Thyroid gland (tissue), 4 donors: ENCODE results near the gene LGALS16. TPM values are rescaled to one million over a fixed set of nuclear protein-coding genes. Genes with fewer than 3 reads are reported as not detected.

ENCODE experiments used
- DNase-seq, 2 donors: peaks; one replicate each; pipeline ENCODE4 v3.0.0-alpha.2; 2019
- H3K27ac ChIP-seq, 3 donors: fragments of 200-600 bp; sonication (generic); 1 replicate in 2 of 3; 2 replicates in 1 of 3; pipeline ENCODE4 v1.5.1; 2016 to 2019; ENCODE audit warnings: mild to moderate bottlenecking in 1 of 3, moderate library complexity in 1 of 3
- H3K27me3 ChIP-seq: fragments of 200-600 bp; sonication (generic); one replicate; pipeline ENCODE4 v1.5.1; 2019
- H3K36me3 ChIP-seq, 2 donors: fragments of 200-600 bp; sonication (generic); one replicate each; pipeline ENCODE4 v1.5.1; 2016 to 2019
- H3K4me1 ChIP-seq, 2 donors: fragments of 200-600 bp; sonication (generic); one replicate each; pipeline ENCODE4 v1.5.1; 2017 to 2019
- H3K4me3 ChIP-seq, 3 donors: fragments of 200-600 bp; sonication (generic); replicated peaks in 1 of 3; 1 replicate in 2 of 3; 2 replicates in 1 of 3; pipeline ENCODE4 v1.5.1; 2016; ENCODE audit warnings: mild to moderate bottlenecking in 1 of 3
- H3K9me3 ChIP-seq: fragments of 200-600 bp; sonication (generic); one replicate; pipeline ENCODE4 v1.5.1; 2017
- POLR2A ChIP-seq, 2 donors: fragments of 450-650 bp; IDR thresholded peaks; one replicate each; pipeline ENCODE4 v1.6.1; 2017; ENCODE audit warnings: antibody characterized with exemption in 2 of 2, mild to moderate bottlenecking in 2 of 2, moderate library complexity in 1 of 2
- WGBS, 2 donors: methylation state at CpG; one replicate each; pipeline ENCODE4 v1.1.5; 2017; 5-methylcytosine and 5-hydroxymethylcytosine counted together
- intact Hi-C: fragments of 100-400 bp; cut with DNase I; formaldehyde crosslinking; loops from one replicate; pipeline ENCODE4 v1.15.1; 2023
- total RNA-seq, 4 donors: library from RNA; depleted of rRNA; stranded (reverse); fragments of >200 nt; gene quantifications; one replicate each; pipeline ENCODE4 v1.2.3, GENCODE V29; 2016
- TF ChIP-seq, protein P1 (sequence below), 6 experiments: fragments of 200-600 bp in 3 of 6; fragments of 450-650 bp in 3 of 6; sonication (generic) in 3 of 6; IDR thresholded peaks; one replicate each; pipeline ENCODE4 v1.5.1; 2016 to 2019; ENCODE audit warnings: antibody characterized with exemption in 6 of 6, mild to moderate bottlenecking in 2 of 6, inconsistent platforms in 1 of 6, moderate library complexity in 1 of 6

LGALS16 gene
- total RNA-seq, 4 donors from 2014 or later = not detected

DNA sequence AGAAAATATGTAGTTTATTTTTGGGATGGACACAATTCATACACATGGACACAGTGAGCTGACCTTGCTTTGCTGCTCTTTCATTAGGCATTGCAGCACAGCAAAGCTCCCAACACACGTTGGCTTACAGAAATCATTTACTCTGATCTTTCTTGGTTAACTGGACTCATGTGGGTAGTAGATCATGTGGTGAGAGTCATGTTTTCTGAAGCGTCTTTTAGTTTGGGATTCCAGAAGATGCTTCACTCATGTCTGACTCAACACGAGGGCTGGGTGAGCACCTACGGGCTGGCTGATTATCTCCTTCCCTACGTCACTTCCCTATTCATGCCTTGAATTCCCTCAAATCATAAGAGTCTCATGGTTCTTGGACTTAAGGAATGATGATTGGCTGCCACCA, 12.1 kb upstream of the LGALS16 start:
- no peaks in the 10 kb centered on the region for H3K9me3 ChIP-seq
- H3K27ac ChIP-seq = no peak overlapping the region
- H3K4me1 ChIP-seq = no peaks in the 10 kb centered on the region
- H3K4me3 ChIP-seq = no peak overlapping the region
- intact Hi-C loops = no loop called here
- no peak for TF ChIP-seq POLR2A (IDR thresholded peaks at IDR 0.05)
- TF ChIP-seq, protein P1, sequence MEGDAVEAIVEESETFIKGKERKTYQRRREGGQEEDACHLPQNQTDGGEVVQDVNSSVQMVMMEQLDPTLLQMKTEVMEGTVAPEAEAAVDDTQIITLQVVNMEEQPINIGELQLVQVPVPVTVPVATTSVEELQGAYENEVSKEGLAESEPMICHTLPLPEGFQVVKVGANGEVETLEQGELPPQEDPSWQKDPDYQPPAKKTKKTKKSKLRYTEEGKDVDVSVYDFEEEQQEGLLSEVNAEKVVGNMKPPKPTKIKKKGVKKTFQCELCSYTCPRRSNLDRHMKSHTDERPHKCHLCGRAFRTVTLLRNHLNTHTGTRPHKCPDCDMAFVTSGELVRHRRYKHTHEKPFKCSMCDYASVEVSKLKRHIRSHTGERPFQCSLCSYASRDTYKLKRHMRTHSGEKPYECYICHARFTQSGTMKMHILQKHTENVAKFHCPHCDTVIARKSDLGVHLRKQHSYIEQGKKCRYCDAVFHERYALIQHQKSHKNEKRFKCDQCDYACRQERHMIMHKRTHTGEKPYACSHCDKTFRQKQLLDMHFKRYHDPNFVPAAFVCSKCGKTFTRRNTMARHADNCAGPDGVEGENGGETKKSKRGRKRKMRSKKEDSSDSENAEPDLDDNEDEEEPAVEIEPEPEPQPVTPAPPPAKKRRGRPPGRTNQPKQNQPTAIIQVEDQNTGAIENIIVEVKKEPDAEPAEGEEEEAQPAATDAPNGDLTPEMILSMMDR (IDR thresholded peaks at IDR 0.05) = no peak
- H3K36me3 ChIP-seq = no peaks in the 10 kb centered on the region
- H3K27me3 ChIP-seq = no peaks in the 10 kb centered on the region
- DNase-seq = no peak
- WGBS, 2 donors = 67 to 69% methylated on average over 5 of the region's 5 CpGs

DNA sequence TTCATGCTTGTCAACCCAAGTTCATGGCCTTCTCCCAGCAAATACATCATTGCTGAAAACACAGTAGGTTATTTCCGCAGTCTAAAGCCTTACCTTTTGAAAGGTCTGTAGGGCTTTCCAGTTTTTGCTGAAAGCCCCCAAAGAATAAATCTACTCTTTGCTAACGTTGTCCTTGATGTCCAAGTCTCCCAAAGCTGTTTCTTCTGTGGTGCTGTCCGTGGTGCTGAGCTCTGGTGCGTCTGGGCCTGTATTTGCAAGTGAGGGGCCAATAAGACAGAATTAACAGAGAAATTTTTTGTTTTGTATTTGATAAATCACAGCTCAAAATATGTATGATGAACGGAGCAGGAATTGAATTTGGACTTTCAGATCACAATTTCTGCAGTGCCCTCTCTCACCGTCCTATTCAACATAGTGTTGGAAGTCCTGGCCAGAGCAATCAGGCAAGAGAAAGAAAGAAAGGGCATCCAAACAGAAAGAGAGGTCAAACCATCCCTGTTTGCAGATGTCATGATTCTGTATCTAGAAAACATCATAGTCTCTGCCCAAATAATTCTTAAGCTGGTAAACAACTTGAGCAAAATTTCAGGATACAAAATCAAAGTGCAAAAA, 9.8 kb upstream of the LGALS16 start:
- WGBS, 2 donors = 17 to 26% methylated on average over 6 of the region's 6 CpGs
- no peak for TF ChIP-seq POLR2A (IDR thresholded peaks at IDR 0.05)
- TF ChIP-seq, protein P1 (IDR thresholded peaks at IDR 0.05) = no peak
- DNase-seq = peak in 1 of 2 donors; percentile 33
- Histone ChIP-seq H3K27ac (no peak overlapping the region), H3K36me3 (no peaks in the 10 kb centered on the region), H3K9me3 (no peaks in the 10 kb centered on the region), H3K27me3 (no peaks in the 10 kb centered on the region), H3K4me1 (no peaks in the 10 kb centered on the region), H3K4me3 (no peak overlapping the region)
- intact Hi-C loops = no loop called here

DNA sequence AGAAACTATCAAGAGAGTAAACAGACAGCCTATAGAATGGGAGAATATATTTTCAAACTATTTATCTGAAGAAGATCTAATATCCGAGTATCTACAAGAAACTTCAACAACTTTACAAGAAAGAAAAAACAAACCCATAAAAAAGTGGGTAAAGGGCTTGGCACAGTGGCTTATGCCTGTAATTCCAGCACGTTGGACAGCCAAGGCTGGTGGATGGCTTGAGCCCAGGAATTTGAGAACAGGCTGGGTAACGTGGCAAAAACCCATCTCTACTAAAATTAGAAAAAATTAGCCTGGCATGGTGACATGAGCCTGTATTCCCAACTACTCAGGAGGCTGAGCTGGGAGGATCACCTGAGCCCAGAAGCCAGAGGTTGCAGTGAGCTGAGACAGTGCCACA, 7.8 kb upstream of the LGALS16 start:
- Histone ChIP-seq H3K4me3 (no peak overlapping the region), H3K27ac (no peak overlapping the region), H3K4me1 (no peaks in the 10 kb centered on the region), H3K36me3 (no peaks in the 10 kb centered on the region), H3K27me3 (no peaks in the 10 kb centered on the region), H3K9me3 (no peaks in the 10 kb centered on the region)
- no peak for TF ChIP-seq POLR2A (IDR thresholded peaks at IDR 0.05)
- TF ChIP-seq, protein P1 (IDR thresholded peaks at IDR 0.05) = no peak
- WGBS, 2 donors = 44 to 45% methylated on average over 3 of the region's 3 CpGs
- DNase-seq = no peak
- intact Hi-C loops = no loop called here

DNA sequence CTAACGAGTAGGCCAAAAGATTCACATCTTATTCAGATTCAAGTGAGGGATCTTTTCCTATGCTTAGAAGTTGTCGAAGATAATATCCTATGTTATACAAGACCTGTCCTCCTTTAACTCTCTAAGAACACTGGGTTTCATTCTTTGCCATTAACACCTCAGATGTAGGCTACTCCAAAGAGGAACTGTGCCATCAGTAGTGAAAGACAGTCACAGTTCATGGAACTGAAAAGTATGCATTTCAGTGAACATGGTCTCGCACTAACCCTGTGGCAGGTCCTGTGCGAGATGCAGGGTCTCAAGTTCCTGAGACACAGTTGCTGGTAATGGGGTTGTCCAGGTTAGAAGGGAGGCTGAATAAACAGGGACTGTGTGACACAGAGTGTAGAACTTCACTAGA, 4.1 kb downstream of the LGALS16 start:
- WGBS, 2 donors = 79 to 82% methylated on average over 4 of the region's 4 CpGs
- no peaks in the 10 kb centered on the region for H3K4me1 ChIP-seq
- no peak overlapping the region for H3K27ac ChIP-seq
- H3K27me3 ChIP-seq = no peaks in the 10 kb centered on the region
- intact Hi-C loops = no loop called here
- TF ChIP-seq POLR2A (IDR thresholded peaks at IDR 0.05) = no peak
- TF ChIP-seq, protein P1 (IDR thresholded peaks at IDR 0.05) = no peak
- H3K4me3 ChIP-seq = no peak overlapping the region
- no peaks in the 10 kb centered on the region for H3K9me3 ChIP-seq
- no peak for DNase-seq
- H3K36me3 ChIP-seq = no peaks in the 10 kb centered on the region

DNA sequence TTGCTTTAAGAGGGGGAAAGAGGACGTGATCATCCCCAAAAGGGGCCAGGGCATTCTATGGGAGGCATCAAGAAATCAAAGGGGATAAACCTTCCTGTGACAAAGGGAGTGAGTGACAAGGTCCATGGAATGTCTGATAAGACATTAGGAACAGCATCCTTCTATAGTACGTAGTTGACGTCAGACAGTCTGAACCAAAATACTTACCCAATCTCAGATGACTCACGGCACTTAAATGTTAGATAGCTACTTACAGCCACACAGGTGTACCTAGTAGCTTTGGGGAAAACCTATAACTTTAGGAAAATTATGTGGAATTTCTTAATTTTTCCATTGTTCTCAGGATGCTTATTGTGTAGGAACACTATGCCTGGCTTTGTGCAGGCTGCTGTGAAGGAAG, 4.9 kb downstream of the LGALS16 start:
- H3K4me1 ChIP-seq = no peaks in the 10 kb centered on the region
- H3K9me3 ChIP-seq = no peaks in the 10 kb centered on the region
- no peak overlapping the region for H3K27ac ChIP-seq
- no peak overlapping the region for H3K4me3 ChIP-seq
- H3K36me3 ChIP-seq = no peaks in the 10 kb centered on the region
- no peak for DNase-seq
- 62 to 79% methylated on average over 4 of the region's 4 CpGs for WGBS, 2 donors
- TF ChIP-seq POLR2A (IDR thresholded peaks at IDR 0.05) = no peak
- TF ChIP-seq, protein P1 (IDR thresholded peaks at IDR 0.05) = no peak
- intact Hi-C loops = no loop called here
- no peaks in the 10 kb centered on the region for H3K27me3 ChIP-seq
